NCI-H345 treated with DMSO at 0.1 percent for 48 hours (cell line): Measurements from ENCODE around the gene ABHD17B.
"Not testable (repeated sequence)": the region's sequence is repeated elsewhere in the genome, so short reads cannot be mapped to it uniquely, and the experiment has no call there.

Experiments
- DNase-seq: peaks from one replicate; lab custom pipeline; 2025; ENCODE audit not compliant: unreplicated experiment; lab: John Stamatoyannopoulos, UW

The ABHD17B gene

GRCh38 chr9:71916834-71917534 lies 6.0 kb upstream of the ABHD17B start:
- DNase-seq, result no peak

GRCh38 chr9:71915495-71915894 lies 4.5 kb upstream of the ABHD17B start:
- DNase-seq, result no peak

GRCh38 chr9:71911908-71912335 lies 929 bp upstream of the ABHD17B start:
- no peak for DNase-seq

GRCh38 chr9:71910650-71911060 lies 338 bp downstream of the ABHD17B start:
- DNase-seq, result no peak

GRCh38 chr9:71909887-71910649 lies 925 bp downstream of the ABHD17B start:
- no peak for DNase-seq

- DNase-seq, result peak; percentile 1
Measured at GRCh38 chr9:71908825-71909224, 2.2 kb downstream of the ABHD17B start.

- no peak for DNase-seq
Measured at GRCh38 chr9:71904076-71904475, 6.9 kb downstream of the ABHD17B start.

DNA sequence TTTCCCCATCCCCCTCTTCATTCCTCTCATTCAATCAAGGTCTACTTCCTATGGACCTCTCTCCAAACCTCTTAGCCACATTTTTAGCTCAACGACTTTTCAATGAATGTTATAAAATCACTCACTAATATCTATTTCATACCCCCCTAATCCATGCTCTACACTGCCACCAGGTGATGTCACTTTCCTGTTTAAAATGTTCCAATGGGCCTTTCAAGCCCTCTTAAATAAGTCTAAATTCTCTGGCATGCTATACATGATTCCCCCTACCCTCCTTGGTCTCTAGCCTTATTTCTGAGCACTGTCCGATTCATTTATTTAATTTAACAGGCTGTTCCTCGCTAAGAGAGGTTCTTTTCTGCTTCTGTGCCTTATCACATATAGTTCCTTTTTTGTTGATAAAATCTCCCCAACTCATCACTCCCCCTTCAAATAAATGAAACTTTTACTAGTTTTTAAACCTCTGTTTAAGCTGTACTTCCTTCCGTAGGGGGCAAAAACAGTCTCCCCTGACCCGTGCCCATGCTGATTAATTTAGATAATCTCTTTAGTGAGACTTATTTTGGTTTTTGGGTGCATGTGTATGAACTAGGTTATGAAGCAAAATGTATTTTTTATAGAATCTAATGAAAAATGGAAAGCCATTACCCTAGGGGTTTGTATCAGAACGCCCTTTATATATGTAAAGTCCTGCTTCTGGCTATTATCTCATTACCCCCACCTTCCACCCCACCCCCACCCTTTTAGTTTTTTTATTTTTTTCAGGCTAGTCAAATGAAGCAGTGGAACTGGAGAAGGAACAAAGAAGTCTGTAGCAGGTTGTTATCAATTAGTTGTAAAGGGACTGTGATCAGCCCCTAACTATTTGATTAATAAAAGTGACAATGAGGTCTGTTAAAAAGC lies 9.0 kb downstream of the ABHD17B start:
- DNase-seq, result no peak

GRCh38 chr9:71898756-71899155 lies 12.2 kb downstream of the ABHD17B start:
- DNase-seq, result not testable (repeated sequence)

GRCh38 chr9:71897577-71897976 lies 13.4 kb downstream of the ABHD17B start:
- no peak for DNase-seq

- no peak for DNase-seq
Measured at GRCh38 chr9:71896761-71897160, 14.2 kb downstream of the ABHD17B start.

DNA sequence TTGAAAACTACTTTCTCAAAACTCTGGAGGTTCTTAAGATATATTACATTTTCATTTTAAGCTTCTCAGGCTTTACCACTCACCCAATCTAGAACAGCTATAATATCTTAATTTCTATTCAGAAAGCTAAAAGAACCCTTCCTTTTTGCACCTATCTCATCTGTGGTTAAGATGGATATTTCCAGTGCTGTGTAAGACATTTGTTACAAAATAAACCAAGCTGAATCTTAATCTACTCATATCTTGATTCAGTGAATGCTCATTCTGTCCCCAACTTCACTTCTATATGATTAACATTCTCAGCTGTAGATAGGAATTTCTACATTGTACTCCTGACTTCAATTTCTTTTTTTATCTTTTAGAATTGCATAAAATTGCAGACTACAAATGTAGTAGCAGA lies 15.0 kb downstream of the ABHD17B start:
- no peak for DNase-seq

DNA sequence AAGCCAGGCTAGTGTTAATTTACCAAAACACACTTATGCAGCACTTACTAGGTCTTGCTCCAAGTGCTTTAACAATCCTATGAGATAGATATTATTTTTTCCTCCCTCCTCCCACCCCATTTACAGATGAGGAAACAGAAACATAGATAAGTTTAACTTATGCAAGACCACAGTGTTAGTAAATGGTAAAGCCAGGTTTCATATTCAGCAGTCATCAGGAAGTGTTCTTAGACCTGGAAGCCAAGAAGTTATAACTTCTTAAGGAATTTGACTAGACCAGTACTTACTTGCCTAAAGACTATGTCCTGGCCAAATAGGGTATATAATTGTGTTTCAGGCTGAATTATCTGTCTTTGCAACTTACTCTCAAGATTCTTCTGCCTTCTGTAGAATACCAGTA lies 15.9 kb downstream of the ABHD17B start:
- DNase-seq, result no peak

- DNase-seq, result no peak
Measured at GRCh38 chr9:71891557-71892189, 19.3 kb downstream of the ABHD17B start.

DNA sequence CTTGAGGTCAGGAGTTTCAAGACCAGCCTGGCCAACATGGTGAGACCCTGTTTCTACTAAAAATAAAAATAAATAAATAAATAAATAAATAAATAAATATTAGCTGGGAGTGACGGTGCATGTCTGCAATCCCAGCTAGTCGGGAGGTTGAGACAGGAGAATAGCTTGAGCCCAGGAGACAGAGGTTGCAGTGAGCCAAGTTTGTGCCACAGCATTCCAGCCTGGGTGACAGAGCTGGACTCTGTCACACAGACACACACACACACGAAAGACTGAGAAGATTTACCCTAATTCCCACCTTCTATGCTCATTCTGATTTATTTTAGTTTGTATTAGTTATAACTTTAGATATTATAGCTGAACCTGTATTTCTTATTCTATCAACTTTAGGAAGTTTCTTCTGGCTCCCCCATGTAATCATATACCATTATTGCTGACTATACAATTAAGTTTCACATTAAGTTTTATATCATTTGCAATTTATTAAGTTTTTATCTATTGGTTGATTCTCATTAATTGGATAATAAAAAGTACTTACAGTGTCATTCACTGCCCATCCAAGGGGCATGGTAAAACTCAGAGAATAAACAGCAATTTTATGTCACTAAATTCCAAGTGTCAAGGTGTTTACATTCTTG lies 20.8 kb downstream of the ABHD17B start:
- DNase-seq, result no peak

DNA sequence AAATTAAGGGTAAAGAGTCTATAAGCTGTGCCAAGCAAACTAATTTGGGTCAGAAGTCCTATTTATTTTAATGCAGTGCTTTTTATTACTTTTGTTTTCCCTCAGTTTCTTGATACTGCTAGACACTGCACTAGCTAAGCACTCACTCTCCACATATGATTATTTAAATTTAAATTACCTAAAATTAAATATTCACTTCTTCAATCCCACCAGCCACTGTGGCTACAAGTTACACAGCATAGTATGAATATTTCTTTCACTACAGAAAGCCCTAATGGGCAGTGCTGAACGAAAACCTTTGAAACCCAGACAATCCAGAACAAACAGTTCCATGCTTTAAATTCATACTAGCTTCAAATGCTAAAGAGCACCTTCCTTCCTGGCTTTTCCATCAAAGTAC lies 23.6 kb downstream of the ABHD17B start:
- DNase-seq, result no peak

GRCh38 chr9:71886541-71886940 lies 24.5 kb downstream of the ABHD17B start:
- no peak for DNase-seq

- no peak for DNase-seq
Measured at GRCh38 chr9:71886015-71886414, 25.0 kb downstream of the ABHD17B start.

GRCh38 chr9:71885467-71885866 lies 25.5 kb downstream of the ABHD17B start:
- DNase-seq, result no peak

GRCh38 chr9:71884005-71884404 lies 27.0 kb downstream of the ABHD17B start:
- no peak for DNase-seq
